ENCODE data around the gene LDLRAD4.

The LDLRAD4 gene

DNA sequence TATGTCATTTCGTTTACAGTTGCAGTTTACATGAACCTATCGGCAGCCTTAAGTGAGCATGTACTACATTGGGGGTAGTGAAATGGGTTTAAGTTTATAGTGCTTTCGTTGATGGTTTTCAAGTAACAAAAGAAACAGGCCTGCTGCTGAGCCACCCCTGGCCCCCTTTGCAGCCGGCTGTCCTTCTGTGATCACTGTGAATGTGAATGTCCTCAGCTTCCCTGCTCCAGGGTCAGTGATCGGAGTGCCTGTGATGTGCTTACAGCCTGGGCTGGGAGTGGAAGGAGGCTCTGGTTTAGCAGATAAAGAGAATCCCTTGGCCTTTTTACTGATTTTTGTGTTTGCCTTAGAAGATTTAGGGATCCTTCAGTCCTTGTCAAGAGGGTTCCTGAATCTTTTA, 353.6 kb downstream of the LDLRAD4 start:
- no peak overlapping the region for H3K9ac ChIP-seq (ENCODE audit: low read depth, low read length)
- H3K36me3 ChIP-seq (ENCODE audit: insufficient read depth, low read length): no peaks in the 10 kb centered on the region
- H3K27me3 ChIP-seq (ENCODE audit: control insufficient read depth, insufficient read depth, low read length): no peaks in the 10 kb centered on the region
- no peak overlapping the region for H3K4me3 ChIP-seq (ENCODE audit: low read length)
- no peaks in the 10 kb centered on the region for H3K9me3 ChIP-seq (replicated peaks; ENCODE audit: low read length)
- H3K4me1 ChIP-seq (ENCODE audit: control insufficient read depth, insufficient read depth, low read length): no peaks in the 10 kb centered on the region
- H3K4me2 ChIP-seq (ENCODE audit: low read length): no peak overlapping the region

DNA sequence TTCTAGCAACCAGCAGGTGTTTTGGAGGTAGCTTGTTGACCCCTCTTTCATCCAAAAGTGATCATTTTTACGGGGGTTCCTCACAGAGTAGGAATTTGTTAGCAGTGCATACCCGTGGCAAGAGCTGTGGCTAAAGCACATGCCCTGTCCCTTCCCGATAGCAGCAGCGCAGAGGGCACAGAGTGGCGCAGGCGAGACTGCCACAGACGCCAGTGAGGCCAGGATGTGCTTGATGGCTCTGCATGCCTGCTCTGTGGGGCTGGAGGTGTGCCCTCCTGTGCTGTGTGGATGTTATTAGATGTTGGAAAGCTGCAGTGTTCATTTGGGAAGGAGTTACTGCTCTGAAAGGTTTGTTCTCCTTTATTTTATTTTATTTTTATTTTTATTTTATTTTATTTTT, 354.2 kb downstream of the LDLRAD4 start:
- Histone ChIP-seq H3K4me3 (ENCODE audit: low read length) (no peak overlapping the region), H3K36me3 (ENCODE audit: insufficient read depth, low read length) (no peaks in the 10 kb centered on the region), H3K4me1 (ENCODE audit: control insufficient read depth, insufficient read depth, low read length) (no peaks in the 10 kb centered on the region), H3K27me3 (ENCODE audit: control insufficient read depth, insufficient read depth, low read length) (no peaks in the 10 kb centered on the region), H3K9ac (ENCODE audit: low read depth, low read length) (no peak overlapping the region), H3K9me3 (replicated peaks; ENCODE audit: low read length) (no peaks in the 10 kb centered on the region), H3K4me2 (ENCODE audit: low read length) (no peak overlapping the region)

GRCh38 chr18:13573750-13574149, 355.2 kb downstream of the LDLRAD4 start:
- Histone ChIP-seq H3K9ac (ENCODE audit: low read depth, low read length) (no peak overlapping the region), H3K4me3 (ENCODE audit: low read length) (no peak overlapping the region), H3K36me3 (ENCODE audit: insufficient read depth, low read length) (no peaks in the 10 kb centered on the region), H3K27me3 (ENCODE audit: control insufficient read depth, insufficient read depth, low read length) (no peaks in the 10 kb centered on the region), H3K4me1 (ENCODE audit: control insufficient read depth, insufficient read depth, low read length) (no peaks in the 10 kb centered on the region), H3K9me3 (replicated peaks; ENCODE audit: low read length) (no peaks in the 10 kb centered on the region), H3K4me2 (ENCODE audit: low read length) (no peak overlapping the region)

GRCh38 chr18:13574355-13574754, 355.8 kb downstream of the LDLRAD4 start:
- H3K9ac ChIP-seq (ENCODE audit: low read depth, low read length): no peak overlapping the region
- H3K27me3 ChIP-seq (ENCODE audit: control insufficient read depth, insufficient read depth, low read length): no peaks in the 10 kb centered on the region
- H3K4me1 ChIP-seq (ENCODE audit: control insufficient read depth, insufficient read depth, low read length): no peaks in the 10 kb centered on the region
- no peaks in the 10 kb centered on the region for H3K9me3 ChIP-seq (replicated peaks; ENCODE audit: low read length)
- no peaks in the 10 kb centered on the region for H3K36me3 ChIP-seq (ENCODE audit: insufficient read depth, low read length)
- no peak overlapping the region for H3K4me2 ChIP-seq (ENCODE audit: low read length)
- no peak overlapping the region for H3K4me3 ChIP-seq (ENCODE audit: low read length)

- H3K4me2 ChIP-seq (ENCODE audit: low read length): no peak overlapping the region
- no peaks in the 10 kb centered on the region for H3K9me3 ChIP-seq (replicated peaks; ENCODE audit: low read length)
- H3K27me3 ChIP-seq (ENCODE audit: control insufficient read depth, insufficient read depth, low read length): no peaks in the 10 kb centered on the region
- H3K36me3 ChIP-seq (ENCODE audit: insufficient read depth, low read length): no peaks in the 10 kb centered on the region
- H3K4me1 ChIP-seq (ENCODE audit: control insufficient read depth, insufficient read depth, low read length): no peaks in the 10 kb centered on the region
- H3K9ac ChIP-seq (ENCODE audit: low read depth, low read length): no peak overlapping the region
- no peak overlapping the region for H3K4me3 ChIP-seq (ENCODE audit: low read length)
Measured at GRCh38 chr18:13574761-13575160, 356.2 kb downstream of the LDLRAD4 start.

- Histone ChIP-seq H3K36me3 (ENCODE audit: insufficient read depth, low read length) (no peaks in the 10 kb centered on the region), H3K9me3 (replicated peaks; ENCODE audit: low read length) (no peaks in the 10 kb centered on the region), H3K27me3 (ENCODE audit: control insufficient read depth, insufficient read depth, low read length) (no peaks in the 10 kb centered on the region), H3K4me1 (ENCODE audit: control insufficient read depth, insufficient read depth, low read length) (no peaks in the 10 kb centered on the region), H3K9ac (ENCODE audit: low read depth, low read length) (no peak overlapping the region), H3K4me3 (ENCODE audit: low read length) (no peak overlapping the region), H3K4me2 (ENCODE audit: low read length) (no peak overlapping the region)
Measured at GRCh38 chr18:13576598-13576997, 358.0 kb downstream of the LDLRAD4 start.

- H3K9ac ChIP-seq (ENCODE audit: low read depth, low read length): no peak overlapping the region
- no peaks in the 10 kb centered on the region for H3K4me1 ChIP-seq (ENCODE audit: control insufficient read depth, insufficient read depth, low read length)
- H3K36me3 ChIP-seq (ENCODE audit: insufficient read depth, low read length): no peaks in the 10 kb centered on the region
- no peaks in the 10 kb centered on the region for H3K9me3 ChIP-seq (replicated peaks; ENCODE audit: low read length)
- H3K27me3 ChIP-seq (ENCODE audit: control insufficient read depth, insufficient read depth, low read length): no peaks in the 10 kb centered on the region
- no peak overlapping the region for H3K4me2 ChIP-seq (ENCODE audit: low read length)
- H3K4me3 ChIP-seq (ENCODE audit: low read length): no peak overlapping the region
Measured at GRCh38 chr18:13577091-13577697, 358.6 kb downstream of the LDLRAD4 start.

- no peaks in the 10 kb centered on the region for H3K27me3 ChIP-seq (ENCODE audit: control insufficient read depth, insufficient read depth, low read length)
- no peaks in the 10 kb centered on the region for H3K36me3 ChIP-seq (ENCODE audit: insufficient read depth, low read length)
- no peaks in the 10 kb centered on the region for H3K9me3 ChIP-seq (replicated peaks; ENCODE audit: low read length)
- no peak overlapping the region for H3K9ac ChIP-seq (ENCODE audit: low read depth, low read length)
- no peak overlapping the region for H3K4me2 ChIP-seq (ENCODE audit: low read length)
- no peaks in the 10 kb centered on the region for H3K4me1 ChIP-seq (ENCODE audit: control insufficient read depth, insufficient read depth, low read length)
- H3K4me3 ChIP-seq (ENCODE audit: low read length): no peak overlapping the region
Measured at GRCh38 chr18:13577781-13578180, 359.2 kb downstream of the LDLRAD4 start.

DNA sequence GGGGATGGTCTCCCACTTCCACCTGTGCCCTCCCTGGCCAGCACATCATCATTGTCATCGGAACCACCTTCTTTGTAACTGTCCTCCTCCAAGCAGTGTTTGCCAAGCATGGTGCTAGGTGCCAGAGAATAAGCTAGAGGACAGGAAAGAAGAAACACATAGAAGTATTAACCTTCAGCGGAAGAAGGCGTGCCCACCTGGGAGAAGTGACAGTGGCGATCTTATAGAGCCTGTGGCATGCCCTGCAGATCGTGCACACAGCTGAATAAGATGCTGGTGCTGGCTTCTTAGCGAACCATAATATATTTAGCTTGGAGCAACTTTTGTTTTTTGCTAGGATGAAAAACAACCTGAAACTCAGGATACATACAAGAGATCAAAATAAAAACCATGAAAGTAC, 359.8 kb downstream of the LDLRAD4 start:
- Histone ChIP-seq H3K9me3 (replicated peaks; ENCODE audit: low read length) (no peaks in the 10 kb centered on the region), H3K36me3 (ENCODE audit: insufficient read depth, low read length) (no peaks in the 10 kb centered on the region), H3K4me1 (ENCODE audit: control insufficient read depth, insufficient read depth, low read length) (no peaks in the 10 kb centered on the region), H3K9ac (ENCODE audit: low read depth, low read length) (no peak overlapping the region), H3K27me3 (ENCODE audit: control insufficient read depth, insufficient read depth, low read length) (no peaks in the 10 kb centered on the region), H3K4me2 (ENCODE audit: low read length) (no peak overlapping the region), H3K4me3 (ENCODE audit: low read length) (no peak overlapping the region)

DNA sequence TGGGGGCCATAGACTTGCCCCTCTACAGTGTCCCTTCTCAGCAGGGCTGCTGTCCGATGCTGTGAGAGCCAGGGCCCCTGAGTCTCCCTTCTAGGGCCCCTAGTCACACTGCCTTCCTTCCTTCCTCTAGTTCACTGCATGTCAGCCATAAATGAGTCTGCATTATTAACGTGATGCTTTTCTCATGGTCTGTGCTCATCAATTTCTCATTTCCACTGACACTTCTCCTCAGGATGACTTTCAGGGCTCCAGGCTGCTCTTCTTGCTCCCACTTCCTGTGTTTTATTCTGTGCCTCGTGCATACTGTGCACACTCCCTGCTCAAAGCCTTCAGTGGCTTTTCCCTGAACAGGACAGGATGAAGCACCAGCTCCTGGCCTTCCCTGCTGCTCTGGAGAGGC, 361.3 kb downstream of the LDLRAD4 start:
- Histone ChIP-seq H3K9me3 (replicated peaks; ENCODE audit: low read length) (no peaks in the 10 kb centered on the region), H3K9ac (ENCODE audit: low read depth, low read length) (no peak overlapping the region), H3K4me3 (ENCODE audit: low read length) (no peak overlapping the region), H3K4me1 (ENCODE audit: control insufficient read depth, insufficient read depth, low read length) (no peaks in the 10 kb centered on the region), H3K4me2 (ENCODE audit: low read length) (no peak overlapping the region), H3K27me3 (ENCODE audit: control insufficient read depth, insufficient read depth, low read length) (no peaks in the 10 kb centered on the region), H3K36me3 (ENCODE audit: insufficient read depth, low read length) (no peaks in the 10 kb centered on the region)

- H3K4me3 ChIP-seq (ENCODE audit: low read length): no peak overlapping the region
- no peaks in the 10 kb centered on the region for H3K9me3 ChIP-seq (replicated peaks; ENCODE audit: low read length)
- no peaks in the 10 kb centered on the region for H3K36me3 ChIP-seq (ENCODE audit: insufficient read depth, low read length)
- H3K9ac ChIP-seq (ENCODE audit: low read depth, low read length): no peak overlapping the region
- H3K4me2 ChIP-seq (ENCODE audit: low read length): no peak overlapping the region
- H3K4me1 ChIP-seq (ENCODE audit: control insufficient read depth, insufficient read depth, low read length): no peaks in the 10 kb centered on the region
- no peaks in the 10 kb centered on the region for H3K27me3 ChIP-seq (ENCODE audit: control insufficient read depth, insufficient read depth, low read length)
Measured at GRCh38 chr18:13580351-13580750, 361.8 kb downstream of the LDLRAD4 start.

DNA sequence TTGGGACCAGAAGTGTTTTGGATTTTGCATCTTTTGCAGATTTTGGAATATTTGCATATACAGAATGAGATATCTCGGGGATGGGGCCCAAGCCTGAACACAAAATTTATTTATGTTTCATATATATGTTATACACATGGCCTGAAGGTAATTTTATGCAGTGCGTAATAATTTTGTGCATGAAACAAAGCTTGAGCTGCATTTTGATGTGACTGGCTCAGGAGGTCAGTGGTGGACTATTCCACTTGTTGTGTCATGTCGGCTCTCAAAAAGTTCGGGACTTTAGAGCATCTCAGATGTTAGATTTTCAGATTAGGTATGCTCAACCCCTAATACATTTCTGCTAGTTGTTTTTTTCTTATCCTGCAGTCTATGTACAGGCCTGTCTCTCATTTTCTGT, 362.4 kb downstream of the LDLRAD4 start:
- Histone ChIP-seq H3K4me3 (ENCODE audit: low read length) (no peak overlapping the region), H3K36me3 (ENCODE audit: insufficient read depth, low read length) (no peaks in the 10 kb centered on the region), H3K4me1 (ENCODE audit: control insufficient read depth, insufficient read depth, low read length) (no peaks in the 10 kb centered on the region), H3K9ac (ENCODE audit: low read depth, low read length) (no peak overlapping the region), H3K4me2 (ENCODE audit: low read length) (no peak overlapping the region), H3K9me3 (replicated peaks; ENCODE audit: low read length) (no peaks in the 10 kb centered on the region), H3K27me3 (ENCODE audit: control insufficient read depth, insufficient read depth, low read length) (no peaks in the 10 kb centered on the region)

All from skeletal muscle satellite cell (primary cell).